MCF 10A (cell line): ENCODE data around the gene CACNA2D3. TPM values are rescaled to one million over a fixed set of nuclear protein-coding genes. Genes with fewer than 3 reads are reported as not detected.

Experiments
- BruUV-seq: library from RNA; stranded (reverse); fragments of 400-500 nt; replicated peaks from 2 replicates; lab custom pipeline; 2021; lab: Mats Ljungman, UMichigan
- CTCF ChIA-PET: fragments of 300-600 bp; sonication (Branson Sonifier 250); formaldehyde crosslinking; extraction: SDS; loops from one replicate; lab custom pipeline; 2021; ENCODE audit warnings: antibody characterized with exemption, inconsistent platforms; lab: Yijun Ruan, JAX
- POLR2A ChIA-PET: fragments of 300-600, 350-650 bp; sonication (Branson Sonifier 250); formaldehyde crosslinking; extraction: SDS; loops from one replicate; lab custom pipeline; 2020; ENCODE audit warnings: antibody characterized with exemption, inconsistent platforms; lab: Yijun Ruan, JAX
- DNase-seq: peaks from one replicate; pipeline ENCODE4 v3.0.0-alpha.2; 2018; ENCODE audit not compliant: unreplicated experiment
- H3K27ac Mint-ChIP-seq: one replicate; pipeline ENCODE4 v1.8.0; 2022; ENCODE audit warnings: mild to moderate bottlenecking, low read depth, mixed read lengths; ENCODE audit not compliant: unreplicated experiment
- H3K27me3 Mint-ChIP-seq: one replicate; pipeline ENCODE4 v1.8.0; 2022; ENCODE audit warnings: mixed read lengths; ENCODE audit not compliant: insufficient read depth, unreplicated experiment
- H3K36me3 Mint-ChIP-seq: one replicate; pipeline ENCODE4 v1.8.0; 2022; ENCODE audit warnings: mild to moderate bottlenecking, moderate library complexity, mixed read lengths; ENCODE audit not compliant: insufficient read depth, unreplicated experiment
- H3K4me1 Mint-ChIP-seq: one replicate; pipeline ENCODE4 v1.8.0; 2022; ENCODE audit warnings: mixed read lengths; ENCODE audit not compliant: insufficient read depth, unreplicated experiment
- H3K4me3 Mint-ChIP-seq: one replicate; pipeline ENCODE4 v1.8.0; 2022; ENCODE audit warnings: mild to moderate bottlenecking, moderate library complexity, mixed read lengths; ENCODE audit not compliant: unreplicated experiment
- H3K9me3 Mint-ChIP-seq: one replicate; pipeline ENCODE4 v1.8.0; 2022; ENCODE audit warnings: mixed read lengths; ENCODE audit not compliant: unreplicated experiment
- CTCF ChIP-seq: fragments of 200-600 bp; IDR thresholded peaks from one replicate; pipeline ENCODE4 v1.8.0; 2022; ENCODE audit warnings: antibody characterized with exemption, mild to moderate bottlenecking; ENCODE audit not compliant: unreplicated experiment
- intact Hi-C: fragments of 100-400 bp; cut with micrococcal nuclease; formaldehyde crosslinking; loops from 2 replicates; pipeline ENCODE4 v1.14.1; 2022
- total RNA-seq: library from RNA; stranded (reverse); gene quantifications from 2 replicates; pipeline ENCODE4 v1.2.3, GENCODE V29; 2022

The CACNA2D3 gene
- total RNA-seq, 1 experiment from 2014 or later, result 2.3 TPM

GRCh38 chr3:54198556-54198955 is 76.2 kb downstream of the CACNA2D3 start:
- Mint-ChIP-seq H3K27me3 (no peaks in the 10 kb centered on the region), H3K4me1 (no peaks in the 10 kb centered on the region), H3K36me3 (no peaks in the 10 kb centered on the region), H3K4me3 (no peak overlapping the region), H3K27ac (no peak overlapping the region), H3K9me3 (no peaks in the 10 kb centered on the region)
- no TSS peak for BruUV-seq
- DNase-seq, result no peak
- no peak for TF ChIP-seq CTCF
- ChIA-PET POLR2A (no interaction called here), CTCF (interaction anchor here (0.6 kb wide), 1 partner anchor 665 kb away, joined by 3 read pairs; no protein-coding TSS in a partner anchor)
- intact Hi-C loops, result no loop called here

GRCh38 chr3:54202054-54202453 is 79.7 kb downstream of the CACNA2D3 start:
- intact Hi-C loops, result no loop called here
- no peak for TF ChIP-seq CTCF
- H3K9me3 Mint-ChIP-seq, result no peaks in the 10 kb centered on the region
- H3K4me1 Mint-ChIP-seq, result no peaks in the 10 kb centered on the region
- no peak overlapping the region for H3K27ac Mint-ChIP-seq
- CTCF ChIA-PET, result no interaction called here
- no peak for DNase-seq
- H3K4me3 Mint-ChIP-seq, result no peak overlapping the region
- no peaks in the 10 kb centered on the region for H3K27me3 Mint-ChIP-seq
- no peaks in the 10 kb centered on the region for H3K36me3 Mint-ChIP-seq
- BruUV-seq, result no TSS peak
- POLR2A ChIA-PET, result no interaction called here

GRCh38 chr3:54202651-54203248 is 80.4 kb downstream of the CACNA2D3 start:
- Mint-ChIP-seq H3K4me1 (no peaks in the 10 kb centered on the region), H3K36me3 (no peaks in the 10 kb centered on the region), H3K4me3 (no peak overlapping the region), H3K27ac (no peak overlapping the region), H3K27me3 (no peaks in the 10 kb centered on the region), H3K9me3 (no peaks in the 10 kb centered on the region)
- ChIA-PET CTCF (no interaction called here), POLR2A (interaction anchor here (0.7 kb wide), 1 partner anchor 14 kb away, joined by 3 read pairs; no protein-coding TSS in a partner anchor)
- intact Hi-C loops, result no loop called here
- no peak for TF ChIP-seq CTCF
- no TSS peak for BruUV-seq
- DNase-seq, result no peak

GRCh38 chr3:54206874-54207273 is 84.5 kb downstream of the CACNA2D3 start:
- ChIA-PET CTCF (interaction anchor here (0.6 kb wide), 1 partner anchor 47 kb away, joined by 4 read pairs; no protein-coding TSS in a partner anchor), POLR2A (no interaction called here)
- DNase-seq, result no peak
- Mint-ChIP-seq H3K4me1 (no peaks in the 10 kb centered on the region), H3K27me3 (no peaks in the 10 kb centered on the region), H3K9me3 (no peaks in the 10 kb centered on the region), H3K36me3 (no peaks in the 10 kb centered on the region), H3K4me3 (no peak overlapping the region), H3K27ac (no peak overlapping the region)
- no TSS peak for BruUV-seq
- TF ChIP-seq CTCF, result no peak
- intact Hi-C loops, result no loop called here
